H1 (cell line): ENCODE results near the gene PRKAG1. TPM values are rescaled to one million over a fixed set of nuclear protein-coding genes. Genes with fewer than 3 reads are reported as not detected.

ENCODE experiments used
- BACH1 ChIP-seq: IDR thresholded peaks from 2 replicates; pipeline ENCODE4 v1.6.1; 2012; ENCODE audit warnings: low read length, improper control_type of control experiment
- BRCA1 ChIP-seq: IDR thresholded peaks from 2 replicates; pipeline ENCODE4 v1.6.1; 2012; ENCODE audit warnings: low read depth, low read length, improper control_type of control experiment
- CEBPB ChIP-seq: IDR thresholded peaks from 2 replicates; pipeline ENCODE4 v1.6.1; 2012; ENCODE audit warnings: low read depth, low read length
- CHD1 ChIP-seq: IDR thresholded peaks from 2 replicates; pipeline ENCODE4 v1.6.1; 2012; ENCODE audit warnings: low read depth, low read length, improper control_type of control experiment
- CREB1 ChIP-seq: IDR thresholded peaks from 2 replicates; pipeline ENCODE4 v1.6.1; 2012; ENCODE audit warnings: inconsistent platforms
- CTCF ChIP-seq, 3 experiments: IDR thresholded peaks; 1 replicate in 2 of 3; 2 replicates in 1 of 3; pipeline versions ENCODE4 v1.5.1 to v1.6.1; 2011; ENCODE audit warnings: low read length in 3 of 3, mild to moderate bottlenecking in 3 of 3, inconsistent platforms in 2 of 3, low read depth in 1 of 3, moderate library complexity in 1 of 3; ENCODE audit not compliant: insufficient read depth in 1 of 3; ENCODE audit errors: control extremely low read depth in 1 of 3
- GTF2F1 ChIP-seq: IDR thresholded peaks from 2 replicates; pipeline ENCODE4 v1.6.1; 2012; ENCODE audit warnings: low read depth, low read length, improper control_type of control experiment, borderline replicate concordance
- HDAC2 ChIP-seq, 2 experiments: fragments of 300-600 bp in 1 of 2; sonication (generic) in 1 of 2; IDR thresholded peaks; 2 replicates each; pipeline ENCODE4 v1.6.1; 2011 to 2012; ENCODE audit warnings: low read depth in 2 of 2, low read length in 2 of 2, mild to moderate bottlenecking in 2 of 2, moderate library complexity in 2 of 2, borderline replicate concordance in 1 of 2, inconsistent platforms in 1 of 2
- HDAC6 ChIP-seq: IDR thresholded peaks from one replicate; pipeline ENCODE4 v1.7.1; 2012; ENCODE audit warnings: low read depth, mild to moderate bottlenecking, inconsistent platforms, low read length, moderate library complexity
- JUND ChIP-seq: IDR thresholded peaks from 2 replicates; pipeline ENCODE4 v1.6.1; 2011; ENCODE audit warnings: mild to moderate bottlenecking, improper control_type of control experiment, low read length
- KDM4A ChIP-seq: IDR thresholded peaks from one replicate; pipeline ENCODE4 v1.7.1; 2012; ENCODE audit warnings: low read depth, mild to moderate bottlenecking, moderate library complexity, low read length, inconsistent platforms; ENCODE audit not compliant: severe bottlenecking
- NRF1 ChIP-seq: IDR thresholded peaks from 2 replicates; pipeline ENCODE4 v1.6.1; 2011; ENCODE audit warnings: mild to moderate bottlenecking, low read depth, low read length, improper control_type of control experiment
- PHF8 ChIP-seq: fragments of 200-600 bp; sonication (generic); conservative IDR thresholded peaks from 2 replicates; pipeline ENCODE4 v1.7.1; 2012; ENCODE audit warnings: low read depth, mild to moderate bottlenecking, inconsistent platforms, low read length, moderate library complexity
- POLR2AphosphoS5 ChIP-seq: IDR thresholded peaks from 2 replicates; pipeline ENCODE4 v1.6.1; 2011; ENCODE audit warnings: low read depth, low read length
- POU5F1 ChIP-seq: IDR thresholded peaks from 2 replicates; pipeline ENCODE4 v1.6.1; 2011; ENCODE audit warnings: low read depth, mild to moderate bottlenecking, low read length, moderate library complexity
- RAD21 ChIP-seq, 2 experiments: IDR thresholded peaks in 1 of 2; conservative IDR thresholded peaks in 1 of 2; 2 replicates each; pipeline ENCODE4 v1.6.1; 2011; ENCODE audit warnings: low read depth in 2 of 2, low read length in 2 of 2, improper control_type of control experiment in 1 of 2, inconsistent platforms in 1 of 2, mild to moderate bottlenecking in 1 of 2, moderate library complexity in 1 of 2
- RBBP5 ChIP-seq: IDR thresholded peaks from 2 replicates; pipeline ENCODE4 v1.7.1; 2012; ENCODE audit warnings: low read depth, mild to moderate bottlenecking, inconsistent platforms, low read length, moderate library complexity, borderline replicate concordance
- SP1 ChIP-seq: IDR thresholded peaks from 2 replicates; pipeline ENCODE4 v1.6.1; 2011; ENCODE audit warnings: low read depth, low read length
- SRF ChIP-seq: IDR thresholded peaks from 2 replicates; pipeline ENCODE4 v1.6.1; 2011; ENCODE audit warnings: mild to moderate bottlenecking, low read depth, low read length, moderate library complexity
- TCF12 ChIP-seq: IDR thresholded peaks from 2 replicates; pipeline ENCODE4 v1.6.1; 2011; ENCODE audit warnings: low read depth, mild to moderate bottlenecking, low read length
- TEAD4 ChIP-seq: IDR thresholded peaks from 2 replicates; pipeline ENCODE4 v1.6.1; 2012; ENCODE audit warnings: low read depth, low read length, inconsistent platforms, mixed read lengths
- polyA plus RNA-seq, 7 experiments: library from polyadenylated mRNA; depleted of rRNA in 3 of 7; stranded (reverse) in 5 of 7; unstranded in 2 of 7; fragments of >200 nt in 5 of 7; fragments of 200-250 nt in 2 of 7; gene quantifications; 1 replicate in 5 of 7; 2 replicates in 1 of 7; 4 replicates in 1 of 7; pipeline versions ENCODE4 v1.2.1 to v1.2.3, GENCODE V29; 2011 to 2013; ENCODE audit warnings: missing spikeins in 2 of 7, mixed read lengths in 2 of 7
- total RNA-seq: library from RNA; stranded (reverse); fragmentation: NEBNext Ultra II Directional; extraction: Animal tissue kit (Norgen Biotek cat#: 25700); gene quantifications from 2 replicates; pipeline ENCODE4 v1.2.1, GENCODE V29; 2021

PRKAG1 gene
- total and polyA plus RNA-seq, 2 of the 8 experiments (the other 6 are each of a cell fraction or from before 2014, with no cell fraction given) = 38.6 to 57.5 TPM

- TF ChIP-seq HDAC2 (IDR thresholded peaks at IDR 0.05; ENCODE audit: borderline replicate concordance in 1 of 2, low read depth in 2 of 2, low read length in 2 of 2) (no peak), RBBP5 (0 out of 2 replicates have a peak, but pooled peaks have one; percentile 27), TEAD4 (no peak), SP1 (no peak), JUND (no peak), CREB1 (no peak), PHF8 (no peak), SRF (no peak), GTF2F1 (no peak), CEBPB (no peak), POLR2AphosphoS5 (no peak), POU5F1 (no peak), KDM4A (peak; percentile 26), NRF1 (no peak), RAD21 (IDR thresholded peaks at IDR 0.05 in 1 of 2, conservative IDR thresholded peaks at IDR 0.05 in 1 of 2; ENCODE audit: low read depth in 2 of 2, low read length in 2 of 2) (no peak), HDAC6 (no peak), BACH1 (no peak), BRCA1 (no peak), CTCF (IDR thresholded peaks at IDR 0.05; ENCODE audit: control extremely low read depth in 1 of 3, insufficient read depth in 1 of 3, low read depth in 1 of 3, low read length in 3 of 3) (no peak), CHD1 (no peak), TCF12 (no peak)
Observed at GRCh38 chr12:48979602-48980388, 38.8 kb downstream of the PRKAG1 start (continued).
